H1 (cell line): ENCODE results near the gene SH3RF3. TPM values are rescaled to one million over a fixed set of nuclear protein-coding genes. Genes with fewer than 3 reads are reported as not detected.

Source experiments
- CHD7 ChIP-seq: fragments of 300-600 bp; sonication (generic); IDR thresholded peaks from 2 replicates; pipeline ENCODE4 v1.7.1; 2012; ENCODE audit warnings: low read length, moderate library complexity, mild to moderate bottlenecking, inconsistent platforms; ENCODE audit not compliant: insufficient replicate concordance
- RBBP5 ChIP-seq: IDR thresholded peaks from 2 replicates; pipeline ENCODE4 v1.7.1; 2012; ENCODE audit warnings: low read depth, mild to moderate bottlenecking, inconsistent platforms, low read length, moderate library complexity, borderline replicate concordance
- SAP30 ChIP-seq: fragments of 300-600 bp; sonication (generic); IDR thresholded peaks from 2 replicates; pipeline ENCODE4 v1.7.1; 2012; ENCODE audit warnings: low read length, moderate library complexity, mild to moderate bottlenecking, inconsistent platforms; ENCODE audit not compliant: insufficient read depth, insufficient replicate concordance
- SP4 ChIP-seq: IDR thresholded peaks from 2 replicates; pipeline ENCODE4 v1.6.1; 2012; ENCODE audit warnings: low read length, inconsistent platforms
- polyA plus RNA-seq, 7 experiments: library from polyadenylated mRNA; depleted of rRNA in 3 of 7; stranded (reverse) in 5 of 7; unstranded in 2 of 7; fragments of >200 nt in 5 of 7; fragments of 200-250 nt in 2 of 7; gene quantifications; 1 replicate in 5 of 7; 2 replicates in 1 of 7; 4 replicates in 1 of 7; pipeline versions ENCODE4 v1.2.1 to v1.2.3, GENCODE V29; 2011 to 2013; ENCODE audit warnings: missing spikeins in 2 of 7, mixed read lengths in 2 of 7
- total RNA-seq: library from RNA; stranded (reverse); fragmentation: NEBNext Ultra II Directional; extraction: Animal tissue kit (Norgen Biotek cat#: 25700); gene quantifications from 2 replicates; pipeline ENCODE4 v1.2.1, GENCODE V29; 2021

SH3RF3 gene
- total and polyA plus RNA-seq, 2 of the 8 experiments (the other 6 are each of a cell fraction or from before 2014, with no cell fraction given) = 0.11 to 0.65 TPM

- TF ChIP-seq CHD7 (no peak), SAP30 (no peak), RBBP5 (no peak), SP4 (no peak)
These were observed 42.3 kb upstream of the SH3RF3 start (continued) for GRCh38 chr2:109086743-109087020.
